ENCODE results near the gene VOPP1.

VOPP1 gene

DNA sequence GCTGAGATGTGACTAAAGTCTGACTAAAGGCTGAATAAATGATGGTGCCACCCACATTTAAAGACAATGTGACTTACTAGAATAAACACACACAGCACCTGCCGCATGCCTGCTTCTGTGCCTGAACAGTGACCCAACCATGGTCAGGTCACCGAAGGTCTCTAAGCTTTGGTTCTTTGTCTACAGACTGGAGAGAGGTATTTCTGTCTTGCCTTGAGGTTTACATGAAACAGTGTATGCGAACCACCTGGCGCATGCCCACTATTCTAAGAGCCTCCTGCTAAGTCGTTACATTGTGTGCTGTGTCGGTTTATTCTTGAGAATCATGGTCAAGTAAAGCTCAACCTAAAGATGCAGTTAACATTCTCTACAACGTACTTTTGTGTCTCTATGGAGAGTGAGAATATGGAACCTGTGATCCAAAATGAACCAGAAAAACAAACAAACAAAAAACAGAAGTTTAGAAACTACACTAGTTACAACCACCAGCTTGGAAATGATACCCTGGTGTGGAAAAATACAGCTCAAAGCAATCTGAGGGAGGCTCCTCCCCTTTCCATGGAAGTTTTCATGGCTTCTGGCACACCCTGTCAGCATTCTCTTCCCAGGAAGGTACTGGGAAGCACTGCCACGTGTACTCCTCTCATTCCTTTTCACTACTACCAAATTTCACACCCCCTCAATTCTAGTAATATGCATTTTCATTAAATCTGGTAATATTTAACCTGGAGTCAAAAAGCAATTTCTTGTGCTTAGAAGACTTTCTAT, 40.0 kb downstream of the VOPP1 start:
- no peak for TF ChIP-seq YY1 (IDR thresholded peaks at IDR 0.05; ENCODE audit: low read depth)
- no peak for TF ChIP-seq NFIC (IDR thresholded peaks at IDR 0.05)
- TF ChIP-seq MAX (IDR thresholded peaks at IDR 0.05), result no peak
- no peak for TF ChIP-seq RAD21 (IDR thresholded peaks at IDR 0.05; ENCODE audit: low read depth)
- TF ChIP-seq TAF1 (IDR thresholded peaks at IDR 0.05; ENCODE audit: low read depth), result no peak
- no peak for TF ChIP-seq REST (IDR thresholded peaks at IDR 0.05; ENCODE audit: low read depth)
- no peak for TF ChIP-seq FOXM1 (IDR thresholded peaks at IDR 0.05; ENCODE audit: borderline replicate concordance, low read depth)
- TF ChIP-seq CEBPB (IDR thresholded peaks at IDR 0.05), result no peak
- no peak for TF ChIP-seq EP300 (IDR thresholded peaks at IDR 0.05; ENCODE audit: borderline replicate concordance)
- no peak for TF ChIP-seq CREB1 (IDR thresholded peaks at IDR 0.05; ENCODE audit: low read depth)
- no peak for TF ChIP-seq ZBTB7A (IDR thresholded peaks at IDR 0.05; ENCODE audit: low read depth)
- TF ChIP-seq EGR1 (IDR thresholded peaks at IDR 0.05), result no peak
- no peak for TF ChIP-seq TEAD4 (IDR thresholded peaks at IDR 0.05)
- TF ChIP-seq, protein P1, sequence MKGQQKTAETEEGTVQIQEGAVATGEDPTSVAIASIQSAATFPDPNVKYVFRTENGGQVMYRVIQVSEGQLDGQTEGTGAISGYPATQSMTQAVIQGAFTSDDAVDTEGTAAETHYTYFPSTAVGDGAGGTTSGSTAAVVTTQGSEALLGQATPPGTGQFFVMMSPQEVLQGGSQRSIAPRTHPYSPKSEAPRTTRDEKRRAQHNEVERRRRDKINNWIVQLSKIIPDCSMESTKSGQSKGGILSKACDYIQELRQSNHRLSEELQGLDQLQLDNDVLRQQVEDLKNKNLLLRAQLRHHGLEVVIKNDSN (IDR thresholded peaks at IDR 0.05), result no peak

DNA sequence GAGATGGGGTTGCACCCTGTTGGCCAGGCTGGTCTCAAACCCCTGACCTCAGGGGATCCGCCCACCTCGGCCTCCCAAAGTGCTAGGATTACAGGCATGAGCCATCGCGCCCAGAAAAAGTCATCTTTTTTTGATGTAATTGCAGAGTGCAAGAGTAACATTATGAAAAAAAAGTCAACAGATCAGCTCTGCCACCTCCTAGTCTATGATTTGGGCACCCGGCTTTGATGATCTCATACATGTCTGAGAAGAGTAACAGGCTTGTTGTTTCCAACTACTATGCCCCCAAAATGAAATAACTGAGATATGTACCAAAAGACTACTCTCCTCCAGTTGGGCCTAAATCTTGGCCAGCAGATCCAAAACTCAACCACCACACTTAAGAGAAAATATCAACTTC, 40.8 kb downstream of the VOPP1 start:
- TF ChIP-seq CREB1 (IDR thresholded peaks at IDR 0.05; ENCODE audit: low read depth), result no peak
- TF ChIP-seq, protein P1 (IDR thresholded peaks at IDR 0.05), result no peak
- no peak for TF ChIP-seq REST (IDR thresholded peaks at IDR 0.05; ENCODE audit: low read depth)
- no peak for TF ChIP-seq TEAD4 (IDR thresholded peaks at IDR 0.05)
- TF ChIP-seq CEBPB (IDR thresholded peaks at IDR 0.05), result no peak
- TF ChIP-seq FOXM1 (IDR thresholded peaks at IDR 0.05; ENCODE audit: borderline replicate concordance, low read depth), result no peak
- TF ChIP-seq RAD21 (IDR thresholded peaks at IDR 0.05; ENCODE audit: low read depth), result no peak
- TF ChIP-seq NFIC (IDR thresholded peaks at IDR 0.05), result no peak
- no peak for TF ChIP-seq TAF1 (IDR thresholded peaks at IDR 0.05; ENCODE audit: low read depth)
- TF ChIP-seq YY1 (IDR thresholded peaks at IDR 0.05; ENCODE audit: low read depth), result no peak
- TF ChIP-seq EP300 (IDR thresholded peaks at IDR 0.05; ENCODE audit: borderline replicate concordance), result no peak
- no peak for TF ChIP-seq EGR1 (IDR thresholded peaks at IDR 0.05)

- no peak for TF ChIP-seq TEAD4 (IDR thresholded peaks at IDR 0.05)
- TF ChIP-seq FOXM1 (IDR thresholded peaks at IDR 0.05; ENCODE audit: borderline replicate concordance, low read depth), result no peak
- no peak for TF ChIP-seq RAD21 (IDR thresholded peaks at IDR 0.05; ENCODE audit: low read depth)
- TF ChIP-seq CEBPB (IDR thresholded peaks at IDR 0.05), result no peak
Observed at GRCh38 chr7:55527307-55527706, 45.0 kb downstream of the VOPP1 start.

DNA sequence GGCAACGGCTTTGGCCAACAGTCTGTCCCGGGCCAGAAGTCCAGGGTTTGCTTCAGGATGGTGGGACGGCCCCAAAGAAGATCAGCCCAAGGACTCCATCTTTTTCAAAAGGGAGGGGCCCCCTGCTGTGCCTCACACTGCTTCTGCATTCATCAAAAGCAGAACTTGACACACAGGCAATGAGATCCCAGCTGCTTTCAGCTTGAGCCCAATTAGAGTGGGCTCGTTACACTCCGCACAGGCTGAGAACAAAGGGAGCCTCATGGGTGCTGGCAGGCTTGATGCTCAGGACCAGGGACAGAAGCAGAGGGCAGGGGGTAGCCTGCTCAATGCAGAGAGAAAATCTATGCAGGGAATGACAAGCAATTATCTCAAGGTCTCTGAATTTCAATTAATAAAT, 45.5 kb downstream of the VOPP1 start:
- no peak for TF ChIP-seq CREB1 (IDR thresholded peaks at IDR 0.05; ENCODE audit: low read depth)
- TF ChIP-seq EP300 (IDR thresholded peaks at IDR 0.05; ENCODE audit: borderline replicate concordance), result no peak
- TF ChIP-seq TEAD4 (IDR thresholded peaks at IDR 0.05), result no peak
- peak; percentile 71 for TF ChIP-seq REST (IDR thresholded peaks at IDR 0.05; ENCODE audit: low read depth)

- TF ChIP-seq RAD21 (IDR thresholded peaks at IDR 0.05; ENCODE audit: low read depth) (no peak), CEBPB (IDR thresholded peaks at IDR 0.05) (no peak), MAX (IDR thresholded peaks at IDR 0.05) (no peak), REST (IDR thresholded peaks at IDR 0.05; ENCODE audit: low read depth) (no peak), ZBTB7A (IDR thresholded peaks at IDR 0.05; ENCODE audit: low read depth) (no peak), TEAD4 (IDR thresholded peaks at IDR 0.05) (no peak), EGR1 (IDR thresholded peaks at IDR 0.05) (no peak), TAF1 (IDR thresholded peaks at IDR 0.05; ENCODE audit: low read depth) (no peak), TCF12 (IDR thresholded peaks at IDR 0.05; ENCODE audit: low read depth) (no peak), EP300 (IDR thresholded peaks at IDR 0.05; ENCODE audit: borderline replicate concordance) (no peak), CREB1 (IDR thresholded peaks at IDR 0.05; ENCODE audit: low read depth) (no peak), NFIC (IDR thresholded peaks at IDR 0.05) (no peak), FOXM1 (IDR thresholded peaks at IDR 0.05; ENCODE audit: borderline replicate concordance, low read depth) (no peak), YY1 (IDR thresholded peaks at IDR 0.05; ENCODE audit: low read depth) (no peak)
- TF ChIP-seq, protein P1 (IDR thresholded peaks at IDR 0.05), result no peak
Observed at GRCh38 chr7:55526329-55526728, 46.0 kb downstream of the VOPP1 start.
